GM06990 (cell line): Measurements from ENCODE around the gene SCN8A.
"Not testable (repeated sequence)": the region's sequence is repeated elsewhere in the genome, so short reads cannot be mapped to it uniquely, and the experiment has no call there.

ENCODE experiments used
- DNase-seq: peaks from one replicate; pipeline ENCODE4 v3.0.0-alpha.2; 2011; ENCODE audit not compliant: insufficient read length; ENCODE audit errors: extremely low read depth
- H3K27me3 ChIP-seq: replicated peaks from 2 replicates; pipeline ENCODE4 v1.6.0; 2011; ENCODE audit warnings: low read length; ENCODE audit not compliant: control insufficient read depth, insufficient read depth
- H3K36me3 ChIP-seq: 2 replicates; pipeline ENCODE4 v1.5.1; 2011; ENCODE audit warnings: low read length; ENCODE audit not compliant: control insufficient read depth, insufficient read depth
- H3K4me3 ChIP-seq: replicated peaks from 2 replicates; pipeline ENCODE4 v1.5.1; 2011; ENCODE audit warnings: low read depth, mild to moderate bottlenecking, control low read depth, low read length
- TF ChIP-seq, protein P1 (sequence below): IDR thresholded peaks from 2 replicates; pipeline ENCODE4 v1.5.1; 2011; ENCODE audit warnings: low read length, control low read depth, mild to moderate bottlenecking, inconsistent platforms; ENCODE audit not compliant: insufficient read depth, poor library complexity, severe bottlenecking

SCN8A gene

DNA sequence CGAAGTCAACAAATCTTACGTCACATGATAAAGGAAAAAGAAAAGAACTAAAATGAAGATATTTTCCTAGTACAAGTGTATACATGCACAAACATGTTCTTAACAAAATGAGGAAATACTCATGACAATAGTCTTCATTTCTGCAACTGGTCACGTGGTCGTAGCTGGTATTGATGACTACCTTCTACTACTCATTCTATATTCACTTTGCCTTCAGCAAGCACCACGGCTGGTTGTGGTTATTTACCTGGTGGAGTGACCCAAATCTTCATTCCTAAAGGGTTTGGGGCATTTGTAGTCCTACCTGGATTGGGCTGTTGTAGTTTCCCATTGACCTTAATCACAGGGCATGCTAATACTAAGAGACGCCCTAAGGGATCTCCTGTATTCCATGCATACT lies 206.3 kb downstream of the SCN8A start:
- DNase-seq = no peak
- Histone ChIP-seq H3K36me3 (no peaks in the 10 kb centered on the region), H3K4me3 (no peak overlapping the region), H3K27me3 (no peaks in the 10 kb centered on the region)
- TF ChIP-seq, protein P1, sequence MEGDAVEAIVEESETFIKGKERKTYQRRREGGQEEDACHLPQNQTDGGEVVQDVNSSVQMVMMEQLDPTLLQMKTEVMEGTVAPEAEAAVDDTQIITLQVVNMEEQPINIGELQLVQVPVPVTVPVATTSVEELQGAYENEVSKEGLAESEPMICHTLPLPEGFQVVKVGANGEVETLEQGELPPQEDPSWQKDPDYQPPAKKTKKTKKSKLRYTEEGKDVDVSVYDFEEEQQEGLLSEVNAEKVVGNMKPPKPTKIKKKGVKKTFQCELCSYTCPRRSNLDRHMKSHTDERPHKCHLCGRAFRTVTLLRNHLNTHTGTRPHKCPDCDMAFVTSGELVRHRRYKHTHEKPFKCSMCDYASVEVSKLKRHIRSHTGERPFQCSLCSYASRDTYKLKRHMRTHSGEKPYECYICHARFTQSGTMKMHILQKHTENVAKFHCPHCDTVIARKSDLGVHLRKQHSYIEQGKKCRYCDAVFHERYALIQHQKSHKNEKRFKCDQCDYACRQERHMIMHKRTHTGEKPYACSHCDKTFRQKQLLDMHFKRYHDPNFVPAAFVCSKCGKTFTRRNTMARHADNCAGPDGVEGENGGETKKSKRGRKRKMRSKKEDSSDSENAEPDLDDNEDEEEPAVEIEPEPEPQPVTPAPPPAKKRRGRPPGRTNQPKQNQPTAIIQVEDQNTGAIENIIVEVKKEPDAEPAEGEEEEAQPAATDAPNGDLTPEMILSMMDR = no peak

DNA sequence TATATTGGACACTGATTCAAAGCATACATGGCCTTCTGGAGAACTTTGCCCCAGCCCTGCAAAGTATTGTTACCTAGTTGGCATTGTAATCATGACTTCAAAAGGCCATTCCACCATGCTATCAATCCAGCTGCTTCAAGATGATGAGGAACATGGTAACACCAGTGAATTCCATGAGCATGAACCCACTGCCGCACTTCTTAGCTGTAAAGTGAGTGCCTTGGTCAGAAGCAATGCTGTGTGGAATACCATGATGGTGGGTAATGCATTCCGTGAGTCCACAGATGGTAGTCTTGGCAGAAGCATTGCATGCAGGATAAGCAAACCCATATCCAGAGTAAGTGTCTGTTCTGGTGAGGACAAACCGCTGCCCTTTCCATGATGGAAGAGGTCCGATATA lies 207.0 kb downstream of the SCN8A start:
- H3K36me3 ChIP-seq, DNase-seq, H3K4me3 ChIP-seq, H3K27me3 ChIP-seq: not testable (repeated sequence)

DNA sequence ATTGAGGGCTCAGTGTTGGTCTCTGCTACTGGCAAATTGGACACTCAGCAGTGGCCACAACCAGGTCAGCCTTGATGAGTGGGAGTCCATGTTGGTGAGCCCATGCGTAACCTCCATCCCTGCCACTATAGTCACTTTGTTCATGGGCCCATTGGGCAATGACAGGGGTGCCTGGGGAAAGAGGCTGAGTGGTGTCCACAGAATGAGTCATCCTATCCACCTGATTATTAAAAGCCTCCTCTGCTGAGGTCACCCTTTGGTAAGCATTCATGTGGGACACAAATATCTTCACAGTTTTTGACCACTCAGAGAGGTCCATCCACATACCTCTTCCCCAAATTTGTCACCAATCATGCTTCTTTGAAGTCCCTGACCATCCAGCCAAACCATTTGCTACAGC lies 207.5 kb downstream of the SCN8A start:
- TF ChIP-seq, protein P1 = no peak
- no peak overlapping the region for H3K4me3 ChIP-seq
- no peak for DNase-seq
- H3K36me3 ChIP-seq = no peaks in the 10 kb centered on the region
- H3K27me3 ChIP-seq = no peaks in the 10 kb centered on the region

DNA sequence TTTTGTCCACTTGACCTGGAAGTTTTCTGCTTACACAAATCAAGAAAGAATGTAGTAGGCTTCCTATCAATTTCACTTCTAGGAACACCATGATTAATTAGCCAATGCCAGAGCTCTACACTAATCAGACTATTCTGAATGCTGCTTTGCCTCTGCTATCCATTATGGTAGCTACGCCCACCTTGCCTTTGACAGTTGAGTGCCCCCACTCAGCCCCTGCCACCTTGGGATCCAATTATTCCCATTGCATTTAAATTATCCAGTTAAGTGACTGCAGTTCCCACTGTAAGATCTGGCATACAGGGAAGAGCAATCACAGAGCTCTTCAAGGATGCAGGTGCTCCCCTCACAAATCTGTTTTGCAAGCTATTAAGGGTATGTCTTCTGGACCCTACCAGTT lies 210.0 kb downstream of the SCN8A start:
- DNase-seq = no peak
- no peaks in the 10 kb centered on the region; the same call in 1 of the 2 replicates for H3K27me3 ChIP-seq
- H3K36me3 ChIP-seq = no peaks in the 10 kb centered on the region
- TF ChIP-seq, protein P1 = no peak
- H3K4me3 ChIP-seq = no peak overlapping the region

DNA sequence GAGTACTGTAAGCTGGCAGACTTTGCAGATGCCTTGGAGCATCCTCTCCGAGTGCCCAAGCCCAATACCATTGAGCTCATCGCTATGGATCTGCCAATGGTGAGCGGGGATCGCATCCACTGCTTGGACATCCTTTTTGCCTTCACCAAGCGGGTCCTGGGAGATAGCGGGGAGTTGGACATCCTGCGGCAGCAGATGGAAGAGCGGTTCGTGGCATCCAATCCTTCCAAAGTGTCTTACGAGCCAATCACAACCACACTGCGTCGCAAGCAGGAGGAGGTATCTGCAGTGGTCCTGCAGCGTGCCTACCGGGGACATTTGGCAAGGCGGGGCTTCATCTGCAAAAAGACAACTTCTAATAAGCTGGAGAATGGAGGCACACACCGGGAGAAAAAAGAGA lies 215.9 kb downstream of the SCN8A start:
- no peak for DNase-seq
- Histone ChIP-seq H3K4me3 (no peak overlapping the region), H3K27me3 (no peaks in the 10 kb centered on the region; the same call in none of the 2 replicates), H3K36me3 (no peaks in the 10 kb centered on the region)
- TF ChIP-seq, protein P1 = no peak

DNA sequence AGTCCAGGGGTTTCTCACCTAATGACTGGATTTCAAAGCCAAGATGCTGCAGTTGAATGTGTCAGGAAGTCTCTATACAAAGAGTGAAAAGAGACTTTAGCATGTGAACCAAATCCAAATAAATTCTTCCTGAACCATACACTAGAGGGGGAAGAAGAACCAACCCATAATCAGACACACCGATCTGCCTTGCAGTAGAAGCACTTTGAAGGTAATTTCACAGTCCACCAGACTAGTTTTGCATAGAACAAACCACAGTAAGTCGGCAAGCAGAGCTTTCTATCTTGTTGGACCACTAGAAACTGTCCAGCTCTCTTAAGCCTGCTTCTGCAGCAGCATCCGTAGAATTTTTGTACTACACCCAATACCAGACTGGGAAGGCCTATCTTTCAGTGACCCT lies 218.2 kb downstream of the SCN8A start:
- DNase-seq = no peak
- Histone ChIP-seq H3K36me3 (no peaks in the 10 kb centered on the region), H3K27me3 (no peaks in the 10 kb centered on the region; the same call in none of the 2 replicates), H3K4me3 (no peak overlapping the region)
- TF ChIP-seq, protein P1 = no peak
